Fibroblast of lung (primary cell): ENCODE results near the gene SRPX. TPM values are rescaled to one million over a fixed set of nuclear protein-coding genes. Genes with fewer than 3 reads are reported as not detected.

Source experiments
- DNase-seq, 2 donors: peaks; one replicate each; pipeline versions ENCODE4 v3.0.0 to v3.0.0-alpha.2; 2010; ENCODE audit warnings: low read depth in 2 of 2
- H2AFZ ChIP-seq: 2 replicates; pipeline ENCODE4 v1.5.1; 2012; ENCODE audit warnings: low read length, control low read depth, inconsistent platforms
- H3K27ac ChIP-seq: 2 replicates; pipeline ENCODE4 v1.5.1; 2011; ENCODE audit warnings: low read length, control low read depth; ENCODE audit not compliant: insufficient read depth
- H3K27me3 ChIP-seq: 2 replicates; pipeline ENCODE4 v1.5.1; 2011; ENCODE audit warnings: mild to moderate bottlenecking, low read length; ENCODE audit not compliant: control insufficient read depth, insufficient read depth
- H3K36me3 ChIP-seq: 2 replicates; pipeline ENCODE4 v1.5.1; 2011; ENCODE audit warnings: low read length; ENCODE audit not compliant: control insufficient read depth, insufficient read depth
- H3K4me1 ChIP-seq: 2 replicates; pipeline ENCODE4 v1.5.1; 2011; ENCODE audit warnings: low read length; ENCODE audit not compliant: control insufficient read depth, insufficient read depth; ENCODE audit errors: extremely low read depth
- H3K4me2 ChIP-seq: 2 replicates; pipeline ENCODE4 v1.5.1; 2011; ENCODE audit warnings: low read length, control low read depth; ENCODE audit not compliant: insufficient read depth; ENCODE audit errors: extremely low read depth
- H3K4me3 ChIP-seq, 4 experiments: fragments of 200-600 bp in 1 of 4; sonication (generic) in 1 of 4; replicated peaks in 1 of 4; 2 replicates each; pipeline ENCODE4 v1.5.1; 2011 to 2016; ENCODE audit warnings: low read length in 4 of 4, low read depth in 3 of 4, mild to moderate bottlenecking in 3 of 4, control low read depth in 2 of 4, inconsistent platforms in 1 of 4, mixed read lengths in 1 of 4; ENCODE audit not compliant: insufficient read depth in 1 of 4; ENCODE audit errors: control extremely low read depth in 1 of 4
- H3K79me2 ChIP-seq: 2 replicates; pipeline ENCODE4 v1.5.1; 2012; ENCODE audit warnings: mild to moderate bottlenecking, low read length, inconsistent platforms; ENCODE audit not compliant: control insufficient read depth, insufficient read depth
- H3K9ac ChIP-seq: 2 replicates; pipeline ENCODE4 v1.5.1; 2011; ENCODE audit warnings: mild to moderate bottlenecking, low read length, control low read depth; ENCODE audit not compliant: insufficient read depth
- H3K9me3 ChIP-seq: 2 replicates; pipeline ENCODE4 v1.5.1; 2012; ENCODE audit warnings: low read depth, low read length; ENCODE audit not compliant: control insufficient read depth, insufficient read depth
- H4K20me1 ChIP-seq: 2 replicates; pipeline ENCODE4 v1.5.1; 2011; ENCODE audit warnings: low read length; ENCODE audit not compliant: control insufficient read depth, insufficient read depth; ENCODE audit errors: extremely low read depth
- EZH2 ChIP-seq: IDR thresholded peaks from 2 replicates; pipeline ENCODE4 v1.5.1; 2012; ENCODE audit warnings: low read length, control low read depth, mild to moderate bottlenecking; ENCODE audit errors: missing control alignments
- polyA plus RNA-seq, 2 donors: library from polyadenylated mRNA; depleted of rRNA in 1 of 2; stranded (reverse) in 1 of 2; unstranded in 1 of 2; fragments of >200 nt; gene quantifications; 2 replicates each; pipeline ENCODE4 v1.2.1, GENCODE V29; 2011 to 2012; ENCODE audit warnings: missing spikeins in 1 of 2
- total RNA-seq: library from RNA; depleted of rRNA; stranded (reverse); fragments of >200 nt; gene quantifications from 2 replicates; pipeline ENCODE4 v1.2.1, GENCODE V29; 2014
- TF ChIP-seq, protein P1 (sequence below), 2 donors: IDR thresholded peaks in 1 of 2; conservative IDR thresholded peaks in 1 of 2; 1 replicate in 1 of 2; 2 replicates in 1 of 2; pipeline ENCODE4 v1.5.1; 2011 to 2012; ENCODE audit warnings: low read length in 2 of 2, control low read depth in 1 of 2, inconsistent platforms in 1 of 2, low read depth in 1 of 2, mild to moderate bottlenecking in 1 of 2

Gene SRPX
- total and polyA plus RNA-seq, 2 donors (not counting 1 experiment from before 2014, with no cell fraction given): 84.9 to 141 TPM

DNA sequence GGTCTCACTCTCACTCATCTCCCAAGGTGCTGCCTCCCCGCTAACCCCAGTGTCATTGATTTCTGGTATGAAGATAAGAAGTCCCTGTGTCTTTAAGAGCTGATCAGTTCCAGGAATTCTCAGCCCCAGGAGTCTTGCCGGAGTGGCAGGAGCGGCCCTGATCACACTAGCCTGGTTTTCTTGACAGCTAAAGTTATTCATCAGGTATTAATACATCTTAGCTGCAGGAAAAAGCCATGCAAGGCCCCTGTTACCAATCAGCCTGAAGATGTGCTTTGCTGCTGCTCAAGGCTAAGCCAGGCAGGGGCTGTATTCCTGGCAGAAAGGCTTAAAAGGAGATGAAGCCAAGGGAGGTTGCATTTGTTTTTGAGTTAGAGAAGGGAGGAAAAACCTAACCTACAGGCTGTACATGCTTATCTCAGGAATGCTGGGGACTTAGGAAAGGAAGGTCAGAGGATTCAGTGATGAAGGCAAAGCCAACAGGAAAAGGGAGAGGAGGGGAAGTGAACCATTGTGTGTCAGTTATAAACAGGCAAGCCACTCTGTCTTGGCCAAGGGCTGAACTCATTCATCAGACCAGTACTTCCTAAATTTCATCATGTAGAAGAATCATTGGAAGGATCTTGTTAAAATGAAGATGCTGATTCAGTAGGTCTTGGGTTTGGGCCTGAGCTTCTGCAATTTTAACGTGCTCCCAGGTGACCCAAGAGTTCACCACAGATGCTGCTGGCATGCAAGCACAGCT lies 8.6 kb downstream of the SRPX start:
- Histone ChIP-seq H3K4me3 (no peak overlapping the region), H3K27ac (no peak overlapping the region), H3K9me3 (no peaks in the 10 kb centered on the region), H3K4me1 (no peaks in the 10 kb centered on the region), H4K20me1 (no peaks in the 10 kb centered on the region), H3K27me3 (no peaks in the 10 kb centered on the region), H2AFZ (no peak overlapping the region), H3K36me3 (no peaks in the 10 kb centered on the region), H3K4me2 (no peak overlapping the region), H3K79me2 (no peaks in the 10 kb centered on the region), H3K9ac (no peak overlapping the region)
- DNase-seq: peak in 1 of 2 donors; percentile 43
- no peak for TF ChIP-seq EZH2
- TF ChIP-seq, protein P1, sequence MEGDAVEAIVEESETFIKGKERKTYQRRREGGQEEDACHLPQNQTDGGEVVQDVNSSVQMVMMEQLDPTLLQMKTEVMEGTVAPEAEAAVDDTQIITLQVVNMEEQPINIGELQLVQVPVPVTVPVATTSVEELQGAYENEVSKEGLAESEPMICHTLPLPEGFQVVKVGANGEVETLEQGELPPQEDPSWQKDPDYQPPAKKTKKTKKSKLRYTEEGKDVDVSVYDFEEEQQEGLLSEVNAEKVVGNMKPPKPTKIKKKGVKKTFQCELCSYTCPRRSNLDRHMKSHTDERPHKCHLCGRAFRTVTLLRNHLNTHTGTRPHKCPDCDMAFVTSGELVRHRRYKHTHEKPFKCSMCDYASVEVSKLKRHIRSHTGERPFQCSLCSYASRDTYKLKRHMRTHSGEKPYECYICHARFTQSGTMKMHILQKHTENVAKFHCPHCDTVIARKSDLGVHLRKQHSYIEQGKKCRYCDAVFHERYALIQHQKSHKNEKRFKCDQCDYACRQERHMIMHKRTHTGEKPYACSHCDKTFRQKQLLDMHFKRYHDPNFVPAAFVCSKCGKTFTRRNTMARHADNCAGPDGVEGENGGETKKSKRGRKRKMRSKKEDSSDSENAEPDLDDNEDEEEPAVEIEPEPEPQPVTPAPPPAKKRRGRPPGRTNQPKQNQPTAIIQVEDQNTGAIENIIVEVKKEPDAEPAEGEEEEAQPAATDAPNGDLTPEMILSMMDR (conservative IDR thresholded peaks at IDR 0.05 in 1 of 2, IDR thresholded peaks at IDR 0.05 in 1 of 2; ENCODE audit: low read depth in 1 of 2, low read length in 2 of 2): no peak

DNA sequence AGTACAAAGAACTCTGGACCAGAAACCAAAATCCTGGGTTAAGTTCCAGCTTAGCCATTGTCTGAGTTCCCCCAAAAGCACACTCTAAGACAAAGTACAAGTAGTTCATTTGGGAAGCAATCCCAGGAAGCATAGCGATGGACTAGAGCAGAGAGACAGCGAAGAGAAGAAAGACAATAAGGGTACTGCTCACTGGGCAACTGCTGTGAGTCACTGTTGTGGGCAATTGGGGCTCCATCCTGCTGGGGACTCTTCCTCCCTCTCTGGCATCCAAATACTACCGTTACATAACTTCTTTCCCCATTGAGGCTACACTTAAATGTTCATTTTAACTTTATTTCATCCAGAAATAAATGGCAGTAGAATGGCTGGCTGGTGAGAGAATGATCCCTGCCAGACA lies 14.1 kb downstream of the SRPX start:
- TF ChIP-seq, protein P1 (conservative IDR thresholded peaks at IDR 0.05 in 1 of 2, IDR thresholded peaks at IDR 0.05 in 1 of 2; ENCODE audit: low read depth in 1 of 2, low read length in 2 of 2): no peak
- TF ChIP-seq EZH2: no peak
- no peaks in the 10 kb centered on the region for H3K4me1 ChIP-seq
- no peak overlapping the region for H3K4me2 ChIP-seq
- H3K9me3 ChIP-seq: no peaks in the 10 kb centered on the region
- no peak overlapping the region for H3K9ac ChIP-seq
- H3K27me3 ChIP-seq: no peaks in the 10 kb centered on the region
- no peaks in the 10 kb centered on the region for H3K36me3 ChIP-seq
- no peaks in the 10 kb centered on the region for H3K79me2 ChIP-seq
- no peak overlapping the region for H2AFZ ChIP-seq
- H3K27ac ChIP-seq: no peak overlapping the region
- H3K4me3 ChIP-seq: no peak overlapping the region
- H4K20me1 ChIP-seq: no peaks in the 10 kb centered on the region
- DNase-seq: no peak

DNA sequence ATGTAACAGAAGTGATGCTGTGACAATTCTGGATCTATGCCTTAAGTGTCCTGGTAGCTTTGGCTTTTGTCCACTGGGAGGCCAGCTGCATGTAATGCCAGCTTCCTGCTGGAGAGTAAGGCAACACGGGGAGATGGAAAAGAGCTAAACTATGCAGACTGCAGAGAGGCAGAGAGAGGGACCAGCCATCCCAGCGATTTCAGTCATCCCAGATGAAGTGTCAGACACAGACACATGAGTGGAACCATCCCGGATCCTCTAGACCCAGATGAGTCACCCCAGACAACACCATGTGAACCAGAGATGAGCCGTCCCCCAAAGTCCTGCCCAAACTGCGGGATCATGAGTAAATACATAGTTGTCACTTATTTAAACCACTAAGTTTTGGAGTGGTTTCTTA lies 14.6 kb downstream of the SRPX start:
- Histone ChIP-seq H2AFZ (no peak overlapping the region), H4K20me1 (no peaks in the 10 kb centered on the region), H3K79me2 (no peaks in the 10 kb centered on the region), H3K9me3 (no peaks in the 10 kb centered on the region), H3K9ac (no peak overlapping the region), H3K4me2 (no peak overlapping the region), H3K4me1 (no peaks in the 10 kb centered on the region), H3K27me3 (no peaks in the 10 kb centered on the region), H3K36me3 (no peaks in the 10 kb centered on the region), H3K4me3 (no peak overlapping the region), H3K27ac (no peak overlapping the region)
- TF ChIP-seq EZH2: no peak
- TF ChIP-seq, protein P1 (conservative IDR thresholded peaks at IDR 0.05 in 1 of 2, IDR thresholded peaks at IDR 0.05 in 1 of 2; ENCODE audit: low read depth in 1 of 2, low read length in 2 of 2): no peak
- peak; percentile 18 to 64 for DNase-seq
